Esophagus muscularis mucosa (tissue), 4 donors: ENCODE data around the gene RPS2. TPM values are rescaled to one million over a fixed set of nuclear protein-coding genes. Genes with fewer than 3 reads are reported as not detected.

ENCODE experiments used
- DNase-seq: peaks from one replicate; pipeline ENCODE4 v3.0.0-alpha.2; 2017; ENCODE audit errors: extremely low spot score
- H3K27ac ChIP-seq, 4 donors: fragments of 200-600 bp; sonication (generic); replicated peaks in 1 of 4; 1 replicate in 3 of 4; 2 replicates in 1 of 4; pipeline ENCODE4 v1.5.1; 2016 to 2019; ENCODE audit warnings: mild to moderate bottlenecking in 1 of 4
- H3K27me3 ChIP-seq, 4 donors: fragments of 200-600 bp; sonication (generic); one replicate each; pipeline versions ENCODE4 v1.5.1 to v1.6.0; 2016 to 2019
- H3K36me3 ChIP-seq, 4 donors: fragments of 200-600 bp; sonication (generic); one replicate each; pipeline ENCODE4 v1.5.1; 2016 to 2019
- H3K4me1 ChIP-seq, 4 donors: fragments of 200-600 bp; sonication (generic); one replicate each; pipeline ENCODE4 v1.5.1; 2016 to 2019
- H3K4me3 ChIP-seq, 4 donors: fragments of 200-600 bp; sonication (generic); 1 replicate in 2 of 4; 2 replicates in 2 of 4; pipeline ENCODE4 v1.5.1; 2016 to 2019; ENCODE audit warnings: mild to moderate bottlenecking in 4 of 4, moderate library complexity in 1 of 4
- H3K9me3 ChIP-seq, 4 donors: fragments of 200-600 bp; sonication (generic); 1 replicate in 3 of 4; 2 replicates in 1 of 4; pipeline ENCODE4 v1.5.1; 2016 to 2019
- CTCF ChIP-seq, 3 experiments: fragments of 200-600 bp in 2 of 3; fragments of 450-650 bp in 1 of 3; sonication (generic) in 2 of 3; IDR thresholded peaks; one replicate each; pipeline ENCODE4 v1.5.1; 2017 to 2019; ENCODE audit warnings: antibody characterized with exemption in 3 of 3, mild to moderate bottlenecking in 2 of 3, moderate library complexity in 1 of 3
- EP300 ChIP-seq: sonication (generic); formaldehyde crosslinking; IDR thresholded peaks from one replicate; pipeline ENCODE4 v1.6.1; 2017; ENCODE audit warnings: antibody characterized with exemption
- POLR2A ChIP-seq: fragments of 450-650 bp; IDR thresholded peaks from one replicate; pipeline ENCODE4 v1.6.1; 2017; ENCODE audit warnings: antibody characterized with exemption, moderate library complexity, mild to moderate bottlenecking, low read depth
- POLR2AphosphoS5 ChIP-seq, 2 donors: sonication (generic); formaldehyde crosslinking; IDR thresholded peaks; one replicate each; pipeline ENCODE4 v1.6.1; 2017; ENCODE audit warnings: antibody characterized with exemption in 2 of 2
- WGBS: methylation state at CpG from one replicate; pipeline ENCODE4 v1.1.5; 2018; 5-methylcytosine and 5-hydroxymethylcytosine counted together
- intact Hi-C: fragments of 100-400 bp; cut with DNase I; formaldehyde crosslinking; loops from one replicate; pipeline ENCODE4 v1.15.1; 2023
- total RNA-seq, 4 donors: library from RNA; depleted of rRNA; stranded (reverse); fragments of >200 nt; gene quantifications; one replicate each; pipeline versions ENCODE4 v1.1.0 to v1.2.1, GENCODE V29; 2016

Gene RPS2
- total RNA-seq, 4 donors from 2014 or later: 1,144 to 2,342 (median 1,414) TPM

- 0% methylated on average over 1 of the region's 78 CpGs for WGBS
- peaks cover 31 to 35% (median 31%) of the 10 kb centered on the region in 4 donors for H3K36me3 ChIP-seq
- peak; percentile 98 for DNase-seq
Measured at GRCh38 chr16:1971796-1972489, 7.3 kb upstream of the RPS2 start, which contains the start of gene TBL3. Gene TBL3, plus strand, starts transcription at chr16:1972053. Its CDS starts 112 bp downstream, at chr16:1972165.

GRCh38 chr16:1968146-1968953, 3.7 kb upstream of the RPS2 start:
- H3K4me3 ChIP-seq: no peak overlapping the region
- peaks cover 36 to 53% (median 43%) of the 10 kb centered on the region in 4 donors for H3K4me1 ChIP-seq
- H3K27ac ChIP-seq: no peak overlapping the region
- no peak for DNase-seq
- TF ChIP-seq POLR2A (no peak), POLR2AphosphoS5 (IDR thresholded peaks at IDR 0.05) (no peak), CTCF (IDR thresholded peaks at IDR 0.05) (no peak), EP300 (no peak)
- peaks cover 0 to 8% (median 0%) of the 10 kb centered on the region in 4 donors for H3K27me3 ChIP-seq
- H3K9me3 ChIP-seq: no peaks in the 10 kb centered on the region
- WGBS: 91% methylated on average over 29 of the region's 41 CpGs
- peaks cover 0 to 7% (median 2%) of the 10 kb centered on the region in 4 donors for H3K36me3 ChIP-seq
- intact Hi-C loops: no loop called here

More at GRCh38 chr16:1971796-1972489, 7.3 kb upstream of the RPS2 start, which contains the start of gene TBL3:
- Histone ChIP-seq H3K27ac (peak within 1 kb of the TSS; percentile 80 to 95 (median 92)), H3K27me3 (peaks cover 3 to 35% (median 8%) of the 10 kb centered on the region in 4 donors), H3K4me3 (peak within 1 kb of the TSS; percentile 89 to 100 (median 90)), H3K4me1 (peaks cover 24 to 34% (median 30%) of the 10 kb centered on the region in 4 donors), H3K9me3 (no peaks in the 10 kb centered on the region)
- TF ChIP-seq CTCF (IDR thresholded peaks at IDR 0.05) (peak in 1 of 3 experiments; percentile 42), POLR2A (peak; percentile 89), POLR2AphosphoS5 (IDR thresholded peaks at IDR 0.05) (peak; percentile 99 to 100), EP300 (no peak)
- intact Hi-C loops: no loop called here

GRCh38 chr16:1966460-1966859, 1.8 kb upstream of the RPS2 start, which contains the start of gene RNF151:
Gene RNF151, plus strand, starts transcription at chr16:1966856. Its CDS starts 26 bp downstream, at chr16:1966882.
- no peak for DNase-seq
- Histone ChIP-seq H3K27me3 (peaks cover 0 to under 1% (median 0%) of the 10 kb centered on the region in 4 donors), H3K36me3 (peaks cover 18 to 26% (median 21%) of the 10 kb centered on the region in 4 donors), H3K9me3 (no peaks in the 10 kb centered on the region), H3K4me3 (peak within 1 kb of the TSS; percentile 74 to 100 (median 92)), H3K27ac (peak within 1 kb of the TSS; percentile 93 to 99 (median 98)), H3K4me1 (peaks cover 31 to 51% (median 38%) of the 10 kb centered on the region in 4 donors)
- TF ChIP-seq POLR2AphosphoS5 (IDR thresholded peaks at IDR 0.05) (no peak), EP300 (no peak)
- 93% methylated on average over 3 of the region's 6 CpGs for WGBS
- intact Hi-C loops: no loop called here

- DNase-seq: no peak
- 9% methylated on average over 19 of the region's 24 CpGs for WGBS
- no peak for TF ChIP-seq EP300
- TF ChIP-seq POLR2A: no peak
- TF ChIP-seq CTCF (IDR thresholded peaks at IDR 0.05): no peak
- no peak for TF ChIP-seq POLR2AphosphoS5 (IDR thresholded peaks at IDR 0.05)
- Histone ChIP-seq H3K36me3 (peaks cover 25 to 35% (median 26%) of the 10 kb centered on the region in 4 donors), H3K4me1 (peaks cover 31 to 52% (median 36%) of the 10 kb centered on the region in 4 donors), H3K27ac (peak overlapping the region; percentile 93 to 99 (median 98)), H3K27me3 (no peaks in the 10 kb centered on the region), H3K9me3 (no peaks in the 10 kb centered on the region), H3K4me3 (peak overlapping the region; percentile 74 to 100 (median 92))
- intact Hi-C loops: no loop called here
Measured at GRCh38 chr16:1965396-1966001, 873 bp upstream of the RPS2 start.
